ENCODE measurements around the gene PCDHGA12.

DNA sequence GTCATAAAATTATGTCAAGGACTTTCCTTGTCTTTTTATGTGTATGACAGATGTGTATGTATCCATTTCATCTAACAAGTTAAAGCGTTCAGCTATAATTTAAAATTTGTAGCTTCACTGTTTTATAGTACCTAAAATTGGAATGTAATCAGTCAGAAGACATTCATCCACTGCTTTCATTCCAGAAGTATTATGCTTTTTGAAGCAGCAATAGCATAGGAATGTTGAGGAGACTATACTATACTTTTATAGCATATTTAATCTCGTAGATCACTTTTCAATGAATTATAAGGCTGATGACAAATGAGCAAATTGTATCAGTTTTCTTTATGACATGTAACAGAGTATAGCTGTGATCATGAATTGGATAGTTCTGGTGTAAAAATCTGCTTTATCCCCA lies 6.9 kb downstream of the PCDHGA12 start:
- TF ChIP-seq, protein P1, sequence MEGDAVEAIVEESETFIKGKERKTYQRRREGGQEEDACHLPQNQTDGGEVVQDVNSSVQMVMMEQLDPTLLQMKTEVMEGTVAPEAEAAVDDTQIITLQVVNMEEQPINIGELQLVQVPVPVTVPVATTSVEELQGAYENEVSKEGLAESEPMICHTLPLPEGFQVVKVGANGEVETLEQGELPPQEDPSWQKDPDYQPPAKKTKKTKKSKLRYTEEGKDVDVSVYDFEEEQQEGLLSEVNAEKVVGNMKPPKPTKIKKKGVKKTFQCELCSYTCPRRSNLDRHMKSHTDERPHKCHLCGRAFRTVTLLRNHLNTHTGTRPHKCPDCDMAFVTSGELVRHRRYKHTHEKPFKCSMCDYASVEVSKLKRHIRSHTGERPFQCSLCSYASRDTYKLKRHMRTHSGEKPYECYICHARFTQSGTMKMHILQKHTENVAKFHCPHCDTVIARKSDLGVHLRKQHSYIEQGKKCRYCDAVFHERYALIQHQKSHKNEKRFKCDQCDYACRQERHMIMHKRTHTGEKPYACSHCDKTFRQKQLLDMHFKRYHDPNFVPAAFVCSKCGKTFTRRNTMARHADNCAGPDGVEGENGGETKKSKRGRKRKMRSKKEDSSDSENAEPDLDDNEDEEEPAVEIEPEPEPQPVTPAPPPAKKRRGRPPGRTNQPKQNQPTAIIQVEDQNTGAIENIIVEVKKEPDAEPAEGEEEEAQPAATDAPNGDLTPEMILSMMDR (IDR thresholded peaks at IDR 0.05), result no peak
- TF ChIP-seq POLR2A (IDR thresholded peaks at IDR 0.05) (no peak), POLR2AphosphoS5 (IDR thresholded peaks at IDR 0.05) (no peak)

Measured in prostate gland (tissue), 2 donors.